HCT116 (cell line): ENCODE measurements around the gene OR1L8. TPM values are rescaled to one million over a fixed set of nuclear protein-coding genes. Genes with fewer than 3 reads are reported as not detected.

Source experiments
- ATAC-seq: fragments of 200-7000 bp; cut with Tn5 transposase; 2 replicates; pipeline ENCODE4 v1.9.1; 2020; ENCODE audit warnings: mild to moderate bottlenecking, moderate library complexity
- BruUV-seq: library from RNA; stranded (reverse); fragments of 400-500 nt; replicated peaks from 2 replicates; lab custom pipeline; 2021; lab: Mats Ljungman, UMichigan
- CTCF ChIA-PET: fragments of 300-600 bp; sonication (Branson Sonifier 250); formaldehyde crosslinking; loops from one replicate; lab custom pipeline; 2021; ENCODE audit warnings: antibody characterized with exemption; lab: Charles Lee
- POLR2A ChIA-PET: fragments of 300-600, 350-600 bp; sonication (Branson Sonifier 250); formaldehyde crosslinking; loops from one replicate; lab custom pipeline; 2021; ENCODE audit warnings: antibody characterized with exemption; lab: Charles Lee
- RAD21 ChIA-PET, 2 experiments: fragments of 300-600 bp; sonication (Branson Sonifier 250); formaldehyde crosslinking; loops; one replicate each; lab custom pipeline; 2023; ENCODE audit warnings: low total read pairs in 2 of 2; ENCODE audit not compliant: uncharacterized antibody in 2 of 2, unreplicated experiment in 2 of 2, low non-redundant PET in 1 of 2; lab: Charles Lee
- DNase-seq: peaks from one replicate; pipeline ENCODE4 v3.0.0-alpha.2; 2010; ENCODE audit warnings: low read depth, low spot score
- H2AFZ ChIP-seq: fragments of 200-600 bp; shearing (Covaris generic), sonication (generic); 2 replicates; pipeline ENCODE4 v1.6.1; 2017; ENCODE audit warnings: low read depth, mixed run types, mixed read lengths, antibody characterized with exemption, low read length; ENCODE audit not compliant: poor library complexity, severe bottlenecking
- H3K27ac ChIP-seq: 2 replicates; pipeline ENCODE4 v1.5.1; 2012; ENCODE audit warnings: low read depth, low read length
- H3K27me3 ChIP-seq: fragments of 200-600 bp; sonication (generic); 2 replicates; pipeline ENCODE4 v1.6.1; 2016; ENCODE audit warnings: mixed run types, low read length, mixed read lengths; ENCODE audit not compliant: insufficient read depth
- H3K36me3 ChIP-seq, 2 experiments: fragments of 200-500 bp in 1 of 2; fragments of 200-600 bp in 1 of 2; sonication (Bioruptor generic) in 1 of 2; sonication (generic) in 1 of 2; 2 replicates each; pipeline versions ENCODE4 v1.5.1 to v1.6.1; 2014 to 2016; ENCODE audit warnings: low read length in 2 of 2, inconsistent platforms in 1 of 2, mixed read lengths in 1 of 2, mixed run types in 1 of 2; ENCODE audit not compliant: insufficient read depth in 2 of 2, control insufficient read depth in 1 of 2
- H3K4me1 ChIP-seq, 2 experiments: fragments of 200-600 bp in 1 of 2; sonication (generic) in 1 of 2; 2 replicates each; pipeline versions ENCODE4 v1.5.1 to v1.6.1; 2012 to 2017; ENCODE audit warnings: low read length in 2 of 2, inconsistent platforms in 1 of 2, mild to moderate bottlenecking in 1 of 2, mixed read lengths in 1 of 2, mixed run types in 1 of 2, moderate library complexity in 1 of 2; ENCODE audit not compliant: insufficient read depth in 2 of 2, control insufficient read depth in 1 of 2
- H3K4me2 ChIP-seq: fragments of 200-600 bp; sonication (generic); 2 replicates; pipeline ENCODE4 v1.6.1; 2017; ENCODE audit warnings: mixed run types, low read length, mixed read lengths
- H3K4me3 ChIP-seq, 2 experiments: fragments of 200-600 bp in 1 of 2; sonication (generic) in 1 of 2; replicated peaks in 1 of 2; 2 replicates each; pipeline ENCODE4 v1.5.1; 2011 to 2016; ENCODE audit warnings: low read length in 2 of 2, control low read depth in 1 of 2, low read depth in 1 of 2, mild to moderate bottlenecking in 1 of 2, mixed read lengths in 1 of 2, mixed run types in 1 of 2
- H3K79me2 ChIP-seq: fragments of 200-600 bp; sonication (generic); 2 replicates; pipeline ENCODE4 v1.6.1; 2017; ENCODE audit warnings: mild to moderate bottlenecking, mixed run types, low read length, moderate library complexity, mixed read lengths; ENCODE audit not compliant: insufficient read depth
- H3K9ac ChIP-seq: fragments of 200-600 bp; sonication (generic); 2 replicates; pipeline ENCODE4 v1.6.1; 2016; ENCODE audit warnings: low read length, mixed read lengths
- H3K9me2 ChIP-seq: fragments of 200-600 bp; sonication (generic), shearing (Covaris generic); 2 replicates; pipeline ENCODE4 v1.6.1; 2017; ENCODE audit warnings: mixed run types, mild to moderate bottlenecking, moderate library complexity; ENCODE audit not compliant: insufficient read depth
- H3K9me3 ChIP-seq, 2 experiments: fragments of 200-500 bp in 1 of 2; fragments of 200-600 bp in 1 of 2; sonication (Bioruptor generic) in 1 of 2; sonication (generic) in 1 of 2; 2 replicates each; pipeline ENCODE4 v1.6.1; 2014 to 2017; ENCODE audit warnings: low read length in 2 of 2, mixed read lengths in 2 of 2, inconsistent platforms in 1 of 2, low read depth in 1 of 2, mild to moderate bottlenecking in 1 of 2, mixed run types in 1 of 2, moderate library complexity in 1 of 2; ENCODE audit not compliant: control insufficient read depth in 1 of 2, insufficient read depth in 1 of 2
- H4K20me1 ChIP-seq: fragments of 200-600 bp; sonication (generic), shearing (Covaris generic); 2 replicates; pipeline ENCODE4 v1.6.1; 2017; ENCODE audit warnings: mixed run types, mild to moderate bottlenecking, moderate library complexity; ENCODE audit not compliant: insufficient read depth
- EZH2phosphoT487 ChIP-seq: fragments of 200-600 bp; IDR thresholded peaks from 2 replicates; pipeline ENCODE4 v1.6.1; 2018; ENCODE audit warnings: antibody characterized with exemption, borderline replicate concordance
- JUND ChIP-seq: IDR thresholded peaks from 2 replicates; pipeline ENCODE4 v1.6.1; 2012
- REST ChIP-seq: IDR thresholded peaks from 2 replicates; pipeline ENCODE4 v1.6.1; 2012; ENCODE audit warnings: low read depth
- intact Hi-C: fragments of 100-400 bp; cut with micrococcal nuclease; formaldehyde crosslinking; loops from 2 replicates; pipeline ENCODE4 v1.10.0; 2022
- total RNA-seq: library from RNA; stranded (reverse); gene quantifications from one replicate; pipeline ENCODE4 v1.2.1, GENCODE V29; 2021; ENCODE audit not compliant: unreplicated experiment

OR1L8 gene
- total RNA-seq, 1 experiment from 2014 or later, result not detected

- ATAC-seq, result no peak
- H3K4me2 ChIP-seq, result no peak within 1 kb of the TSS
- no TSS peak for BruUV-seq
- H3K9me2 ChIP-seq, result no peaks in the 10 kb centered on the region
- ChIA-PET RAD21 (no interaction called here), CTCF (interaction anchor here (1.6 kb wide), 1 partner anchor 54 kb away, joined by 6 read pairs; no protein-coding TSS in a partner anchor), POLR2A (no interaction called here)
- H3K4me3 ChIP-seq, result no peak within 1 kb of the TSS
- no peaks in the 10 kb centered on the region for H3K4me1 ChIP-seq
- no peak for TF ChIP-seq REST
- no peaks in the 10 kb centered on the region for H3K9me3 ChIP-seq
- H4K20me1 ChIP-seq, result no peaks in the 10 kb centered on the region
- no peak within 1 kb of the TSS for H2AFZ ChIP-seq
- peaks cover 37% of the 10 kb centered on the region for H3K27me3 ChIP-seq
- H3K9ac ChIP-seq, result no peak within 1 kb of the TSS
- intact Hi-C loops, result no loop called here
- no peaks in the 10 kb centered on the region for H3K79me2 ChIP-seq
- H3K27ac ChIP-seq, result no peak within 1 kb of the TSS
- no peaks in the 10 kb centered on the region for H3K36me3 ChIP-seq
- no peak for DNase-seq
These were observed 30.4 kb downstream of the OR1L8 start, which contains the start of gene OR1N2 for GRCh38 chr9:122552812-122553211. Gene OR1N2, plus strand, starts transcription at chr9:122553112. Its CDS starts 100 bp downstream, at chr9:122553212.

- intact Hi-C loops, result no loop called here
- no peaks in the 10 kb centered on the region for H3K4me1 ChIP-seq
- H4K20me1 ChIP-seq, result no peaks in the 10 kb centered on the region
- TF ChIP-seq JUND, result no peak
- no peak for TF ChIP-seq EZH2phosphoT487
- no peak overlapping the region for H3K4me3 ChIP-seq
- DNase-seq, result no peak
- H3K27me3 ChIP-seq, result peaks cover 37% of the 10 kb centered on the region
- no peak overlapping the region for H3K27ac ChIP-seq
- CTCF ChIA-PET, result interaction anchor here (1.6 kb wide), 1 partner anchor 53 kb away, joined by 6 read pairs; no protein-coding TSS in a partner anchor
- no peak overlapping the region for H3K4me2 ChIP-seq
- no TSS peak for BruUV-seq
- no peaks in the 10 kb centered on the region for H3K79me2 ChIP-seq
- no peaks in the 10 kb centered on the region for H3K9me3 ChIP-seq
- ATAC-seq, result no peak
- RAD21 ChIA-PET, result no interaction called here
- H3K36me3 ChIP-seq, result no peaks in the 10 kb centered on the region
- no peak overlapping the region for H2AFZ ChIP-seq
- POLR2A ChIA-PET, result no interaction called here
- H3K9ac ChIP-seq, result no peak overlapping the region
- no peaks in the 10 kb centered on the region for H3K9me2 ChIP-seq
These were observed 31.8 kb downstream of the OR1L8 start for GRCh38 chr9:122551371-122551770.
